Measurements from ENCODE around the gene FUT9. TPM values are rescaled to one million over a fixed set of nuclear protein-coding genes. Genes with fewer than 3 reads are reported as not detected.

FUT9 gene
- total RNA-seq, 1 donor from 2014 or later = not detected

DNA sequence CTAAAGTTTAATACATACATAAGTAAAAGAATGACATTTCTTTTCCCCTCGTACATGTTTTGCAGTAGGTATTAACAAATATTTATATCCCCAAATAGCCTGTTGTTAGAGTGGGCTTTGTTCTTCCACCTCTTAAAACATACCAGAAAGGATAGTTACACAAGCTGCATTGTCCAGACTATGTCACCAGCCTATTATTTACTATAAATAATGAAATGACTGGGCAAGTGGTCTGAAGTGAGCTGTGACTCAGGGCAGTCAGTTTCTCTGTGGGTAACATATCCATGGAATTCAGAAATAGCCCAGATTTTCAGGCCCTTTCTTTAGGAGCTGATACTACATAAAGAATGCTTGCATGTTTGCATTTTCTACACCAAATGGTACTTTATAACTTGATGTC is 60.1 kb downstream of the FUT9 start:
- H3K27ac Mint-ChIP-seq = no peak overlapping the region
- no peaks in the 10 kb centered on the region for H3K27me3 Mint-ChIP-seq
- CTCF ChIA-PET = no interaction called here
- DNase-seq = no peak
- no peak overlapping the region for H3K4me3 Mint-ChIP-seq
- no peaks in the 10 kb centered on the region for H3K9me3 Mint-ChIP-seq
- POLR2A ChIA-PET = no interaction called here
- H3K4me1 Mint-ChIP-seq = no peaks in the 10 kb centered on the region
- TF ChIP-seq, protein P1, sequence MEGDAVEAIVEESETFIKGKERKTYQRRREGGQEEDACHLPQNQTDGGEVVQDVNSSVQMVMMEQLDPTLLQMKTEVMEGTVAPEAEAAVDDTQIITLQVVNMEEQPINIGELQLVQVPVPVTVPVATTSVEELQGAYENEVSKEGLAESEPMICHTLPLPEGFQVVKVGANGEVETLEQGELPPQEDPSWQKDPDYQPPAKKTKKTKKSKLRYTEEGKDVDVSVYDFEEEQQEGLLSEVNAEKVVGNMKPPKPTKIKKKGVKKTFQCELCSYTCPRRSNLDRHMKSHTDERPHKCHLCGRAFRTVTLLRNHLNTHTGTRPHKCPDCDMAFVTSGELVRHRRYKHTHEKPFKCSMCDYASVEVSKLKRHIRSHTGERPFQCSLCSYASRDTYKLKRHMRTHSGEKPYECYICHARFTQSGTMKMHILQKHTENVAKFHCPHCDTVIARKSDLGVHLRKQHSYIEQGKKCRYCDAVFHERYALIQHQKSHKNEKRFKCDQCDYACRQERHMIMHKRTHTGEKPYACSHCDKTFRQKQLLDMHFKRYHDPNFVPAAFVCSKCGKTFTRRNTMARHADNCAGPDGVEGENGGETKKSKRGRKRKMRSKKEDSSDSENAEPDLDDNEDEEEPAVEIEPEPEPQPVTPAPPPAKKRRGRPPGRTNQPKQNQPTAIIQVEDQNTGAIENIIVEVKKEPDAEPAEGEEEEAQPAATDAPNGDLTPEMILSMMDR (IDR thresholded peaks at IDR 0.05) = no peak
- ATAC-seq (ENCODE audit: low read depth) = no peak
- intact Hi-C loops (cut with micrococcal nuclease) = no loop called here
- no peaks in the 10 kb centered on the region for H3K36me3 Mint-ChIP-seq (ENCODE audit: low read depth)

DNA sequence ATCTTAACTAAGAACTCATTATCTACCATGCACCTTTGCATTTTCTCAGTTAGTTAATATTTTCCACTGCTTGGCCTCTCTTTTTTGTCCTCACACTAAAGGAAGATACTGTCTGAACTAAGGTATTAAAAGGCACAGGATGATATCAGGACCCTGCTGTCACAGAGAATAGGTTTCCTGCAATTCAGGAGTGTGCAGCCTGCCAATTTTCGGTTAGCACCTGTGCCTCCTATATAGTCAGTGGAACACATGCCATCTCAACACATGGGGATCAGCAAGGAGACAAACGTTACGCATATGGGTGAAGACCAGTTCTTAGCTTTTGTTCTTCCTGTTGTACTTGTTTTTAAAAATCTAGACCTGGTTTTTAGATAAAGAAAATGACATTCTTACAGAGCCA is 71.0 kb downstream of the FUT9 start:
- intact Hi-C loops (cut with micrococcal nuclease) = no loop called here
- no peaks in the 10 kb centered on the region for H3K36me3 Mint-ChIP-seq (ENCODE audit: low read depth)
- no peak for DNase-seq
- TF ChIP-seq, protein P1 (IDR thresholded peaks at IDR 0.05) = no peak
- no peak overlapping the region for H3K27ac Mint-ChIP-seq
- peaks cover 2% of the 10 kb centered on the region for H3K9me3 Mint-ChIP-seq
- no peaks in the 10 kb centered on the region for H3K4me1 Mint-ChIP-seq
- POLR2A ChIA-PET = no interaction called here
- ATAC-seq (ENCODE audit: low read depth) = no peak
- H3K4me3 Mint-ChIP-seq = no peak overlapping the region
- CTCF ChIA-PET = no interaction called here
- no peaks in the 10 kb centered on the region for H3K27me3 Mint-ChIP-seq

DNA sequence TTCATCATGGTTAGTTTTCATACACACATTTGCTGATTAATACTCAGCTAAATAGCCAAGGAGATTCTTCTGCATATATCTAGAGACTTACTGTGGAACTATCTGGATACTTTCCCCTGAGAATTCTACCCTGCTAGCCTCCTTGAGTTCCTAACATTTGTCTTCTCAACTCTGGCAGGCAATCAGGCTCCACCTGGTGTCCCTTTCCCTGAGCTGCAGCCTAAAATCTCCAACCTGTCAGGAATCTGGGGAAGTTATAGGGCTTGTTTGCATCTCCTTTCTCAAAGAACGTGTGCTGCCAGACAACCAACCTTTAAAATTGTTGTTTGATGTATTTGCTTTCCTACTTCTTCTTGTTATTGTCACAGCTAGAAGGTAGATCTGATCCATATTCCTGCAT is 73.4 kb downstream of the FUT9 start:
- ChIA-PET CTCF (no interaction called here), POLR2A (no interaction called here)
- no peak overlapping the region for H3K27ac Mint-ChIP-seq
- intact Hi-C loops (cut with micrococcal nuclease) = no loop called here
- ATAC-seq (ENCODE audit: low read depth) (no peak), DNase-seq (no peak)
- H3K36me3 Mint-ChIP-seq (ENCODE audit: low read depth) = no peaks in the 10 kb centered on the region
- no peak overlapping the region for H3K4me3 Mint-ChIP-seq
- no peaks in the 10 kb centered on the region for H3K4me1 Mint-ChIP-seq
- peaks cover 2% of the 10 kb centered on the region for H3K9me3 Mint-ChIP-seq
- H3K27me3 Mint-ChIP-seq = no peaks in the 10 kb centered on the region
- TF ChIP-seq, protein P1 (IDR thresholded peaks at IDR 0.05) = no peak

DNA sequence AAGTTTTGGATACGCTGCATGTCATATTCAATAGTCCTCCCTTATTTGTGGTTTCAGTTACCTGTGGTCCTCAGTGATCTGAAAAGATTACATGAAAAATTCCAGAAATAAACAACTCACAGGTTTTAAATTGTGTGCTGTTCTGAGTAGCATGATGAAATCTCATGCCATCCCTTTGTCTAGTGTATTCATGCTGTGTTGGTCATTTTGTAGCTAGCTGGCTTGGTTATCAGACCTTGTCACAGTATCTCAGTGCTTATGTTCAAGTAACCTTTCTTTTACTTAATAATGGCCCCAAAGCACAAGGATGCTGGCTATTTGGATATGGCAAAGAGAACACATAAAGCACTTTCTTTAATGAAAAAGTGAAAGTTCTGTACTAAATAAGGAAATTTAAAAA is 78.3 kb downstream of the FUT9 start:
- H3K9me3 Mint-ChIP-seq = no peaks in the 10 kb centered on the region
- TF ChIP-seq, protein P1 (IDR thresholded peaks at IDR 0.05) = no peak
- H3K27me3 Mint-ChIP-seq = no peaks in the 10 kb centered on the region
- ChIA-PET POLR2A (no interaction called here), CTCF (no interaction called here)
- DNase-seq (no peak), ATAC-seq (ENCODE audit: low read depth) (no peak)
- no peaks in the 10 kb centered on the region for H3K36me3 Mint-ChIP-seq (ENCODE audit: low read depth)
- H3K27ac Mint-ChIP-seq = no peak overlapping the region
- intact Hi-C loops (cut with micrococcal nuclease) = no loop called here
- H3K4me1 Mint-ChIP-seq = no peaks in the 10 kb centered on the region
- H3K4me3 Mint-ChIP-seq = no peak overlapping the region

DNA sequence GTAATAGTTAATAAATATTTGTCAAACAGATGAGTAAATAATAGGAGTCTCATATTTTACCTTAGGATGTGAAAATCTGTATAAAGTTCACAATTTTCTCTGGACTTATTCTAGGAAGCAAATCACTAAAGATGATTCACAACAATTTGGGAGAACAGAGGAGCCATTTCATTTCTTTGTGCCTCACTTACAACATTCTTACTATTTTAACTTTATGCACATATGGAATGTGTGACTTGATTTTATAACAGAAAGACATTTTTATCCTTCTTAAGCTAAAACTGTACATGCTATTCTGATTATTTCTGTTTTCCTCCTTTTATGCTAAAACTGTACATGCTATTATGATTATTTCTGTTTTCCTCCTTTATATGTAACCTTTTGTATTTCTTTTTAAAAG is 83.3 kb downstream of the FUT9 start:
- intact Hi-C loops (cut with micrococcal nuclease) = no loop called here
- ChIA-PET POLR2A (no interaction called here), CTCF (no interaction called here)
- no peak overlapping the region for H3K4me3 Mint-ChIP-seq
- TF ChIP-seq, protein P1 (IDR thresholded peaks at IDR 0.05) = no peak
- DNase-seq = no peak
- ATAC-seq (ENCODE audit: low read depth) = no peak
- no peaks in the 10 kb centered on the region for H3K36me3 Mint-ChIP-seq (ENCODE audit: low read depth)
- no peaks in the 10 kb centered on the region for H3K9me3 Mint-ChIP-seq
- no peak overlapping the region for H3K27ac Mint-ChIP-seq
- no peaks in the 10 kb centered on the region for H3K4me1 Mint-ChIP-seq
- no peaks in the 10 kb centered on the region for H3K27me3 Mint-ChIP-seq

Data from activated B cell treated with CpG ODN at 0.5 μM for 24 hours (primary cell).